ENCODE results near the gene FAM3D. TPM values are rescaled to one million over a fixed set of nuclear protein-coding genes. Genes with fewer than 3 reads are reported as not detected.
"Not testable (repeated sequence)": the region's sequence is repeated elsewhere in the genome, so short reads cannot be mapped to it uniquely, and the experiment has no call there.

The FAM3D gene
- total RNA-seq, 4 donors from 2014 or later = 1.2 to 4.0 (median 1.4) TPM; not detected in 1

DNA sequence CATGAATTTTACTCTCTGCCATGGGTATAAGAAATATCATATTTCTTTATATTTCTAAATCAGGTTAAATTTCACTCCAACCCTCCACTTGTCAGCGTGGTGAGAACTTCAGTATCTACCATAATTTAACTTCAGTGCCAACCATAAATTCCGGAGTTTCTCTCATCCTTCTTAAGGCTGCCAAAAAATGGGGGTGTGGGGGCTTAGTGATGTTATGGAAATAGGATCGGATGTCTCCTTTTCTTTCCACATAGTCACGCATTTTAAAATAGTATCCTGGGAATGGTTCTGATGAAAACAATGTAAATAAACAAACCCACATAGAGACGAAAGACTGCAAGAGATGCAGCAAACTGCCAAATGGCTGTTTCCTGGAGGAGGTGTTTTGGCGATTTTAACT, 12.9 kb upstream of the FAM3D start:
- H3K27ac ChIP-seq = no peak overlapping the region
- no peak for DNase-seq (ENCODE audit: low spot score in 2 of 2)
- 34% methylated on average over 6 of the region's 6 CpGs for WGBS

DNA sequence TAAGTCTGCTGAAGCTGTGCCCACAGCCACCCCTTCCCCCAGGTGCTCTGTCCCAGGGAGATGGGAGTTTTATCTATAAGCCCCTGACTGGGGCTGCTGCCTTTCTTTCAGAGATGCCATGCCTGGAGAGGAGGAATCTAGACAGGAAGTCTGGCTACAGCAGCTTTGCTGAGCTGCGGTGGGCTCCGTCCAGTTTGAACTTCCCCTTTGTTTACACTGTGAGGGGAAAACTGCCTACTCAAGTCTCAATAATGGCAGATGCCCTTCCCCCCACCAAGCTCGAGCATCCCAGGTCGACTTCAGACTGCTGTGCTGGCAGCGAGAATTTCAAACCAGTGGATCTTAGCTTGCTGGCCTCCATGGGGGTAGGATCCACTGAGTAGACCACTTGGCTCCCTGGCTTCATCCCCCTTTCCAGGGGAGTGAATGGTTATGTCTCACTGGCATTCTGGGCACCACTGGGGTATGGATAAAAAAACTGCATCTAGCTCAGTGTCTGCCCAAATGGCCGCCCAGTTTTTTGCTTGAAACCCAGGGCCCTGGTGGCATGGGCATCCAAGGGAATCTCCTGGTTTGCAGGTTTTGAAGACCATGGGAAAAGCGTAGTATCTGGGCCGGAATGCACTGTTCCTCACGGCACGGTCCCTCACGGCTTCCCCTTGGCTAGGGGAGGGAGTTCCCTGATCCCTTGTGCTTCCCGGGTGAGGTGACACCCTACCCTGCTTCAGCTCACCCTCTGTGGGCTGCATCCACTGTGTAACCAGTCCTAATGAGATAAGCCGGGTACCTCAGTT, 11.8 kb upstream of the FAM3D start:
- not testable (repeated sequence) for H3K4me1 ChIP-seq; H3K27ac ChIP-seq; DNase-seq (ENCODE audit: low spot score in 2 of 2); H3K9me3 ChIP-seq; H3K4me3 ChIP-seq; H3K27me3 ChIP-seq; H3K36me3 ChIP-seq
- 94% methylated on average over 8 of the region's 13 CpGs for WGBS

More for the DNA sequence above, 12.9 kb upstream of the FAM3D start:
- no peak overlapping the region for H3K4me3 ChIP-seq
- H3K27me3 ChIP-seq = peaks cover 5% of the 10 kb centered on the region
- H3K36me3 ChIP-seq = no peaks in the 10 kb centered on the region
- TF ChIP-seq POLR2AphosphoS5 (IDR thresholded peaks at IDR 0.05) (no peak), EP300 (IDR thresholded peaks at IDR 0.05) (no peak), POLR2A (IDR thresholded peaks at IDR 0.05) (no peak)
- TF ChIP-seq, protein P1, sequence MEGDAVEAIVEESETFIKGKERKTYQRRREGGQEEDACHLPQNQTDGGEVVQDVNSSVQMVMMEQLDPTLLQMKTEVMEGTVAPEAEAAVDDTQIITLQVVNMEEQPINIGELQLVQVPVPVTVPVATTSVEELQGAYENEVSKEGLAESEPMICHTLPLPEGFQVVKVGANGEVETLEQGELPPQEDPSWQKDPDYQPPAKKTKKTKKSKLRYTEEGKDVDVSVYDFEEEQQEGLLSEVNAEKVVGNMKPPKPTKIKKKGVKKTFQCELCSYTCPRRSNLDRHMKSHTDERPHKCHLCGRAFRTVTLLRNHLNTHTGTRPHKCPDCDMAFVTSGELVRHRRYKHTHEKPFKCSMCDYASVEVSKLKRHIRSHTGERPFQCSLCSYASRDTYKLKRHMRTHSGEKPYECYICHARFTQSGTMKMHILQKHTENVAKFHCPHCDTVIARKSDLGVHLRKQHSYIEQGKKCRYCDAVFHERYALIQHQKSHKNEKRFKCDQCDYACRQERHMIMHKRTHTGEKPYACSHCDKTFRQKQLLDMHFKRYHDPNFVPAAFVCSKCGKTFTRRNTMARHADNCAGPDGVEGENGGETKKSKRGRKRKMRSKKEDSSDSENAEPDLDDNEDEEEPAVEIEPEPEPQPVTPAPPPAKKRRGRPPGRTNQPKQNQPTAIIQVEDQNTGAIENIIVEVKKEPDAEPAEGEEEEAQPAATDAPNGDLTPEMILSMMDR (IDR thresholded peaks at IDR 0.05) = no peak
- H3K4me1 ChIP-seq = no peaks in the 10 kb centered on the region
- H3K9me3 ChIP-seq = no peaks in the 10 kb centered on the region

DNA sequence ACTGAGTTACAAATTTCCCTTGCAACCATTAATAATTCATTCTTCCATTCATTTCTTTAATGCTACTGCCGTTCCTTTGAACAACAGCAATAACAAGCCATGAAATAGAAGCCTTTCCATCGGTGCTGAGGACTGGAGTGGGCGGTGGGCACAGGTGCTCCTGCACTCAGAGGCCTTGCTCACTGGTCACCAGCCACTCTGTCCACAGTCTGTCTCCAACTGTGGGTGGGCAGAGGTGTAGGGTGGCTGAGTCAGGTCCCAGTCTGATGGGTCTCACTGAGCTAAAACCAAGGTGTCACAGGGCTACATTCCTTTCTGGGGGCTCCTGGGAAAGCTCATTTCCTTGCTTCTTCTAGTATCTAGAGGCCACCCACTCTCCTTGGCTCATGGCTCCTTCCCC, 6.3 kb upstream of the FAM3D start:
- WGBS = 92% methylated on average over 3 of the region's 3 CpGs
- Histone ChIP-seq H3K36me3 (no peaks in the 10 kb centered on the region), H3K9me3 (no peaks in the 10 kb centered on the region), H3K27me3 (no peaks in the 10 kb centered on the region), H3K27ac (no peak overlapping the region), H3K4me1 (no peaks in the 10 kb centered on the region), H3K4me3 (no peak overlapping the region)
- TF ChIP-seq POLR2A (IDR thresholded peaks at IDR 0.05) (no peak), EP300 (IDR thresholded peaks at IDR 0.05) (no peak), POLR2AphosphoS5 (IDR thresholded peaks at IDR 0.05) (no peak)
- TF ChIP-seq, protein P1 (IDR thresholded peaks at IDR 0.05) = no peak
- DNase-seq (ENCODE audit: low spot score in 2 of 2) = no peak

DNA sequence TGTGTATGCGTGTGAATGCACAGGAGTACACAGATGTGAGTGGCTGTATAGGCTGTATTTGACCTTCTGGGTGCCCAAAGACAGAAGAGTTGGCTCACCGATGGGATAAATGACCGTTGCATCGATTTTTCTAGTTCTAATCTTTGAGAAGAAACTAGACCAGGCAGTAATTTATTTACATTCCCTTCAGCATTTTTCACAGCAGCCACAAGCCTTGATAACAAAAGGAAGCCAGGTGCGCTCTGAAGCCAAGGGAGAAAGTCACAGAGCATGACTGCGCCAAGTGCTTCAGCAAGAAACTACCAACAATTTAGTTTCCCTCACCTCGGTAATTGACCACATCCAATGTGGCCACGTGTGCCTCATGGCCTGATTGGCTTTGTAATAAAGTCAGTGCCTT, 5.9 kb upstream of the FAM3D start:
- Histone ChIP-seq H3K27me3 (no peaks in the 10 kb centered on the region), H3K4me3 (no peak overlapping the region), H3K4me1 (no peaks in the 10 kb centered on the region), H3K9me3 (no peaks in the 10 kb centered on the region), H3K27ac (no peak overlapping the region), H3K36me3 (no peaks in the 10 kb centered on the region)
- no peak for TF ChIP-seq EP300 (IDR thresholded peaks at IDR 0.05)
- TF ChIP-seq, protein P1 (IDR thresholded peaks at IDR 0.05) = no peak
- DNase-seq (ENCODE audit: low spot score in 2 of 2) = no peak
- WGBS = 89% methylated on average over 8 of the region's 8 CpGs

DNA sequence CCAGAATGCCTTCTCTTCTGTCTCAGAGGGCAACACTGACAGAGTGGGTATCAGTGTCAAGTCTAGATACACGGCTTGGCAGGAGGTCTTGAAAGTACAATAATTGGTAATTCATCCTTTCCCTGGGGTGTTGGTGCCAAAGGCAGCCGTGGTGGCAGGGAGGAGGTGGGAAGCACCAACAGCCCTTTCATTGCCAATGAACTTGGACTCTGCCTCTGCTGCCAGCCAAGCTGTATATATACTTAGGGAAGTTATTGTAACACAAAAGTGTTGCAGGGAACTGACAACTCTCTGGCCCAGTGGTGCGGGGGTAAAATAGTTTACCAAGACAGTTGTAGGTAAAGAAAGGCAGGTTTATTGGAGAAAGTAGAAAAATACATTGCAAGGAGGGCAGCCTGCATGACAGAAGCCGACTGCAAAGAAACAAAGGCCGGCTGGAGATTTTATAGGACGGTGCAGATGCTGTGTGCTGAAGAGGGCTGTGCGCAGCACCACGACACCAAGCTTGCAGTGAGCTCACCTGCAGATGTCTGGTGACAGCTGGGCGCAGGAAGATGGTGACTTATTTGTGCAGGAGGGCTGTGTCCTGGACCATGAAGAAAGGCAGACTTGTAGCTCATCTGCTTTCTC, 4.0 kb upstream of the FAM3D start:
- TF ChIP-seq, protein P1 (IDR thresholded peaks at IDR 0.05) = no peak
- TF ChIP-seq EP300 (IDR thresholded peaks at IDR 0.05) = no peak
- H3K27ac ChIP-seq = no peak overlapping the region
- H3K27me3 ChIP-seq = no peaks in the 10 kb centered on the region
- H3K36me3 ChIP-seq = no peaks in the 10 kb centered on the region
- DNase-seq (ENCODE audit: low spot score in 2 of 2) = no peak
- no peak overlapping the region for H3K4me3 ChIP-seq
- no peaks in the 10 kb centered on the region for H3K4me1 ChIP-seq
- 59% methylated on average over 9 of the region's 9 CpGs for WGBS
- H3K9me3 ChIP-seq = no peaks in the 10 kb centered on the region
